A673 (cell line): Measurements from ENCODE around the gene MRPL52.

Experiments
- CTCF ChIP-seq: fragments of 300-800, 200-600 bp; sonication (generic); conservative IDR thresholded peaks from 2 replicates; pipeline ENCODE4 v1.5.1; 2017; ENCODE audit warnings: low read depth, mild to moderate bottlenecking, antibody characterized with exemption, low read length, moderate library complexity, mixed read lengths
- EZH2 ChIP-seq: fragments of 200-600 bp; sonication (generic); IDR thresholded peaks from 2 replicates; pipeline ENCODE4 v1.6.1; 2017; ENCODE audit warnings: borderline replicate concordance, low read depth, mild to moderate bottlenecking, mixed read lengths, antibody characterized with exemption, low read length; ENCODE audit not compliant: poor library complexity, severe bottlenecking

GRCh38 chr14:22786685-22787084, 43.0 kb upstream of the MRPL52 start:
- no peak for TF ChIP-seq CTCF
- TF ChIP-seq EZH2: no peak
